Measurements from ENCODE around the gene ZBTB16. TPM values are rescaled to one million over a fixed set of nuclear protein-coding genes. Genes with fewer than 3 reads are reported as not detected.

Gene ZBTB16
- polyA plus RNA-seq, 2 donors: 4.6 to 9.6 TPM

DNA sequence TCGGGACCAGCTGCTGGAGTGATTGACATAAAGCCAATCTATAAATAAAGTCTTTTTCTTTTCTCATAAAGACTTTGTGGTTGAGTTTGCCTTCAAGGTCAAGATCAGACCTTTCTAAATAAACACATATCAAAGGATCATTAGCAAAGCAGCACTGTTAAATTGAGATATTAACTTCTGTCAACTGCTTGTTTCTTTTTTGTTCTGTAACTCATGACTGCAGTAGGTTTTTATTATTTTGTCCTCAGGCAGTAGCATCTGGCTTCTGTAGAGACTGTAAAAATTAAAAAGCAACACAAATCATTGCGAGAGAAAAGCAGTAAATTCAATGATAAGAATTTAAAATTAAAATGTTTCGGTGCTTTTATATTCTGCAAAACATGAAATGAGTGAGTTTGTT lies 159.0 kb downstream of the ZBTB16 start:
- no peaks in the 10 kb centered on the region for H3K27me3 ChIP-seq (ENCODE audit: control insufficient read depth in 1 of 2, insufficient read depth in 2 of 2, low read length in 2 of 2)
- H3K27ac ChIP-seq (ENCODE audit: low read depth in 2 of 2, low read length in 1 of 2): no peak overlapping the region
- peaks cover 6 to 9% of the 10 kb centered on the region in 2 donors for H3K4me1 ChIP-seq (ENCODE audit: control insufficient read depth in 2 of 2, insufficient read depth in 2 of 2, low read length in 1 of 2)
- WGBS, 2 donors: 84 to 87% methylated on average over 3 of the region's 3 CpGs
- H3K4me3 ChIP-seq (ENCODE audit: low read depth in 1 of 2, low read length in 2 of 2): no peak overlapping the region
- H3K9me3 ChIP-seq (ENCODE audit: control insufficient read depth in 2 of 2, insufficient read depth in 1 of 2, low read depth in 1 of 2, low read length in 1 of 2): no peaks in the 10 kb centered on the region
- H3K36me3 ChIP-seq (ENCODE audit: control insufficient read depth in 2 of 2, insufficient read depth in 2 of 2, low read length in 1 of 2): peaks cover 0 to 3% of the 10 kb centered on the region in 2 donors

DNA sequence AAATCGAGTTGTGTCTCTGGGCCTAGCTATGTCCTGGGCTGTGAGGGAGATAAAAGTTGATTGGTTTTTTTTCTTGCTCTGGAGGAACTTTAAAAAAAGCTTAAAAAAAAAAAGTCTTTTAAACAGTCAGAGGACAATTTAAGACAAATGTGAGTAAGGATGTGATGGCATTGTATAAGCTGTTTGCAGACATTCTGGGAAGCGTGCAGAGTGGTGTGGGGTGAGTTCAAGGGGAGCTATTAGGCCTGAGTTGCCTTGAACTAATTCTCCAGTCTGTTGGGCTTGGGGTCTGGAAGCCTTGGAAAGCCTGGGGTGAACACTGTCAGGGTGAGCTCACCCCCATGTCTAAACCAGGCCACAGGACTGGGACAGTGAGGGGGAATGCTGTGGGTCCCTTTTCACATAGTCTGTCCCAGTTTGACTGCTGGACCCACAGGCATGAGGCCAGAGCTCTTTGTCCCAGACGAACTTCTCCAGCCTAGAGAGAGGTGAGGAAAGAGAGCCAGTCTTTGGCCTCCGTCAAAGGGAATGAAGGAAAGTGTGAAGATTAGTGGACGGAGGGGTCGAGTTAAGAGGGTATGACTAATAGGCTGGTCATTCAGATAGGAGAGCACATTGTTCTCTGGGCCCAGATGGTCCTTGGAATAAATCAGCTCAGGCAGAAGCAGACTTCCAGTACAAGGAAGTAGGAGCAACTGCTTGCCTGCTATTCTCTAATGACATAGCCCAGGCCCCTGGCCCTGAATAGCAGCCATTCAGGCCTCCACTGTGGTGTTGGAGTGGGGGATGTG lies 160.2 kb downstream of the ZBTB16 start:
- no peak overlapping the region for H3K27ac ChIP-seq (ENCODE audit: low read depth in 2 of 2, low read length in 1 of 2)
- H3K27me3 ChIP-seq (ENCODE audit: control insufficient read depth in 1 of 2, insufficient read depth in 2 of 2, low read length in 2 of 2): no peaks in the 10 kb centered on the region
- no peaks in the 10 kb centered on the region for H3K9me3 ChIP-seq (ENCODE audit: control insufficient read depth in 2 of 2, insufficient read depth in 1 of 2, low read depth in 1 of 2, low read length in 1 of 2)
- H3K4me1 ChIP-seq (ENCODE audit: control insufficient read depth in 2 of 2, insufficient read depth in 2 of 2, low read length in 1 of 2): peaks cover 6 to 9% of the 10 kb centered on the region in 2 donors
- no peak overlapping the region for H3K4me3 ChIP-seq (ENCODE audit: low read depth in 1 of 2, low read length in 2 of 2)
- 63 to 74% methylated on average over 6 of the region's 6 CpGs for WGBS, 2 donors
- H3K36me3 ChIP-seq (ENCODE audit: control insufficient read depth in 2 of 2, insufficient read depth in 2 of 2, low read length in 1 of 2): peaks cover 0 to 3% of the 10 kb centered on the region in 2 donors

DNA sequence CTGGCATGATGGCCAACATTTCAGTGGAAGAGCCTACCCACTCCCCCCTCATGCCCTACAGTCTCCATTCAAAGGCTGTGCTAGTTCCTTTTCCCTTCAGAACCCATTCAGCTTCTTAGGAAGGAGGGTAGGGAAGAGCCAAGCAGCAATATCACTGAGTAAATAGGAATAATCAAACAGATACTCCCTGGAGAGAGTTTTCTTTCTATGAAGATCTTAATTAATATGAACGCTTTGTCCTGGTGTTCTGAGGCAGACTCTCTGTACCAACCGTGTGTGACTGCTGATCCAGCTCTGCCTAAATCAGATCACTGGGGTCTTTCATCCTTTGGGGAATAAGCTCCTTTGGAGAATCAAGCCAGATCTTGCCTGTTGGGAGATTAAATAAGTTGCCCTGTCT lies 161.5 kb downstream of the ZBTB16 start:
- H3K4me3 ChIP-seq (ENCODE audit: low read depth in 1 of 2, low read length in 2 of 2): no peak overlapping the region
- no peaks in the 10 kb centered on the region for H3K9me3 ChIP-seq (ENCODE audit: control insufficient read depth in 2 of 2, insufficient read depth in 1 of 2, low read depth in 1 of 2, low read length in 1 of 2)
- H3K27ac ChIP-seq (ENCODE audit: low read depth in 2 of 2, low read length in 1 of 2): no peak overlapping the region
- peaks cover 6 to 9% of the 10 kb centered on the region in 2 donors for H3K4me1 ChIP-seq (ENCODE audit: control insufficient read depth in 2 of 2, insufficient read depth in 2 of 2, low read length in 1 of 2)
- 94 to 97% methylated on average over 2 of the region's 2 CpGs for WGBS, 2 donors
- no peaks in the 10 kb centered on the region for H3K27me3 ChIP-seq (ENCODE audit: control insufficient read depth in 1 of 2, insufficient read depth in 2 of 2, low read length in 2 of 2)
- H3K36me3 ChIP-seq (ENCODE audit: control insufficient read depth in 2 of 2, insufficient read depth in 2 of 2, low read length in 1 of 2): peaks cover 0 to 3% of the 10 kb centered on the region in 2 donors

DNA sequence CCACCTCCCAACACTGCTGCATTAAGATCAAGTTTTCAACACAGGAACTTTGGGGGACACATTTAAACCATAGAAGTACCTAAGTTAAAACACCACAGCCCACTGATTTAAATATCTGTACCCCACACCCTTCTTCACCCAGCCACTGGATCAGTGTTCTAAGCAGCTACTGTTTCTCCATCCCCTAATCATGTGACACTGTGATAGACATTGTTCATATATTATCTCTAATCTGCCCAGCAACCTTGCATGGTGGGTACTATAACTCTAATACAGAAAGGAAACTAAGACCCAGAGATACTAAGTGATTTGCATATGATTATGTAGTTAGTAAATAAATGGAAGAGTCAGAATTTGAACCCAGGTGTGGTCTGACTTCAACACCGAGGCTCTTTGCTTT lies 166.2 kb downstream of the ZBTB16 start:
- H3K9me3 ChIP-seq (ENCODE audit: control insufficient read depth in 2 of 2, insufficient read depth in 1 of 2, low read depth in 1 of 2, low read length in 1 of 2): no peaks in the 10 kb centered on the region
- no peak overlapping the region for H3K27ac ChIP-seq (ENCODE audit: low read depth in 2 of 2, low read length in 1 of 2)
- WGBS, 2 donors: 71 to 73% methylated on average over 1 of the region's 1 CpG
- no peaks in the 10 kb centered on the region for H3K27me3 ChIP-seq (ENCODE audit: control insufficient read depth in 1 of 2, insufficient read depth in 2 of 2, low read length in 2 of 2)
- H3K4me3 ChIP-seq (ENCODE audit: low read depth in 1 of 2, low read length in 2 of 2): no peak overlapping the region
- peaks cover 0 to 6% of the 10 kb centered on the region in 2 donors for H3K4me1 ChIP-seq (ENCODE audit: control insufficient read depth in 2 of 2, insufficient read depth in 2 of 2, low read length in 1 of 2)
- H3K36me3 ChIP-seq (ENCODE audit: control insufficient read depth in 2 of 2, insufficient read depth in 2 of 2, low read length in 1 of 2): peaks cover 0 to 3% of the 10 kb centered on the region in 2 donors

DNA sequence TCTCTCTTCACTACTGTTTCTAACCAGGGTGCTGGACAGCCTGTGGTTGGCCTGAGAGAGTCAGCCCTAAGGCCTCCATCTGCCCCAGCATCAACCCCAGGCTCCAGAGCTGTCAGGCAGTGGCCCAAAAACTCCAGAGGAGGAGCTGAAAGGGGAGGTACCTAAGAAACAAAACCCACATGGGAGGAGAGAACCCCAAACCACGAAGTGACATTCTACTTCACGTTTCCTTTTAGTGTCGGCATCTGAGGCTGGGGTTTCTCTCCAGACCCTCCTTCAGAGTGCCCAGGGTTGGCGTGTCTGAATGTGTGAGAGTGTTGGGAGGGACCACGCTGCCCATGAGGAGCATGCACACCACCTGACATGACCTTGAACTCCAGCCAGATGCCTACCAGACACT lies 166.8 kb downstream of the ZBTB16 start:
- no peaks in the 10 kb centered on the region for H3K9me3 ChIP-seq (ENCODE audit: control insufficient read depth in 2 of 2, insufficient read depth in 1 of 2, low read depth in 1 of 2, low read length in 1 of 2)
- no peaks in the 10 kb centered on the region for H3K27me3 ChIP-seq (ENCODE audit: control insufficient read depth in 1 of 2, insufficient read depth in 2 of 2, low read length in 2 of 2)
- 74 to 80% methylated on average over 5 of the region's 5 CpGs for WGBS, 2 donors
- no peak overlapping the region for H3K27ac ChIP-seq (ENCODE audit: low read depth in 2 of 2, low read length in 1 of 2)
- H3K36me3 ChIP-seq (ENCODE audit: control insufficient read depth in 2 of 2, insufficient read depth in 2 of 2, low read length in 1 of 2): peaks cover 0 to 3% of the 10 kb centered on the region in 2 donors
- H3K4me1 ChIP-seq (ENCODE audit: control insufficient read depth in 2 of 2, insufficient read depth in 2 of 2, low read length in 1 of 2): peaks cover 0 to 6% of the 10 kb centered on the region in 2 donors
- no peak overlapping the region for H3K4me3 ChIP-seq (ENCODE audit: low read depth in 1 of 2, low read length in 2 of 2)

DNA sequence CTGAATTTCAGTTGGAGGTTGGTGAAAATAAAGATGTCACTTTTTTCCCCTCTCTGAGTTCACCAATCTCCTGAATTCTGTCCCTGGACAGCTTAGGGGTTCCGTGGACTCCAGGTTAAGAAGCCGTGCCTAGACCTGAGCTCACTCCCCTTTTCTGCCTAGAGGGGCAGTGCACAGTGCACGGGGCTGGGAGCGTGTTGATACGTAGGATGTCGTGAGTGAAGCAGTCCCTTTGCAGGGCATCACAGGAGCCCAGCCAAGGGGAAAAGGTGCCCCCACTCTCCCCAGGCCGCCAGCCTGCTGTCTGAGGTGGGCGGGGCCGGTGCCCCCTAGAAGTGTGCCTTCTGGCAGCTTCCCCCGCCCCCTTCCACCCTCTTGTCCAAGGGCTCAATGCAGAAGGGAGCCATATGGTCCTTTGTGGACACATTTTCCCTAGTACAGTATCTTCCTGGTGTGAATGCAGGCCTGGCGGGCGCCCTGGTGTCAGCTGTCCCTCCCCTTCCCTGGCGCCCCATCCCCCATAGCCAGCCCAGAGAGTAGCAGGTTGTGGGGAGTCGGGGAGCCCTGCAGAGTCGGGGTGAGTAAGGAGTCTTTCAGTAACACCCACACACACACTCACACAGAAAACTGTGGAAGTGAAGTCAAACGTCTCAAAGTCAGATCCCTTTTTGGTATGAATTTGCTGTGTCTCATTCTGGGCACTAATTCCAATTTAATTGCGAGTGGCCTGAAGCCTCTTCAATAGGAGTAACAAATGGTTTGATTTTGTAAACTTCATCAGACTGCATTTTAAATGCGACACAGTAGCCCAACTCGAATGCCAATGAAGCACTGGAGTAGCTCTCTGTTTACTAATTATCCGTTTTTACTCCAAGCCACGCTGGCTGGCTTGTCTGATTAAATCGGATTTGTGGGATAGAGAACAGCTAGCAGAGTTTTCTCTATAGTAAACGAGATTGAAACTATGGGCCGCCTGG lies 169.2 kb downstream of the ZBTB16 start:
- peaks cover 0 to 3% of the 10 kb centered on the region in 2 donors for H3K36me3 ChIP-seq (ENCODE audit: control insufficient read depth in 2 of 2, insufficient read depth in 2 of 2, low read length in 1 of 2)
- H3K4me3 ChIP-seq (ENCODE audit: low read depth in 1 of 2, low read length in 2 of 2): no peak overlapping the region
- H3K9me3 ChIP-seq (ENCODE audit: control insufficient read depth in 2 of 2, insufficient read depth in 1 of 2, low read depth in 1 of 2, low read length in 1 of 2): no peaks in the 10 kb centered on the region
- peaks cover 3 to 6% of the 10 kb centered on the region in 2 donors for H3K4me1 ChIP-seq (ENCODE audit: control insufficient read depth in 2 of 2, insufficient read depth in 2 of 2, low read length in 1 of 2)
- H3K27me3 ChIP-seq (ENCODE audit: control insufficient read depth in 1 of 2, insufficient read depth in 2 of 2, low read length in 2 of 2): no peaks in the 10 kb centered on the region
- WGBS, 2 donors: 69 to 76% methylated on average over 24 of the region's 24 CpGs
- no peak overlapping the region for H3K27ac ChIP-seq (ENCODE audit: low read depth in 2 of 2, low read length in 1 of 2)

DNA sequence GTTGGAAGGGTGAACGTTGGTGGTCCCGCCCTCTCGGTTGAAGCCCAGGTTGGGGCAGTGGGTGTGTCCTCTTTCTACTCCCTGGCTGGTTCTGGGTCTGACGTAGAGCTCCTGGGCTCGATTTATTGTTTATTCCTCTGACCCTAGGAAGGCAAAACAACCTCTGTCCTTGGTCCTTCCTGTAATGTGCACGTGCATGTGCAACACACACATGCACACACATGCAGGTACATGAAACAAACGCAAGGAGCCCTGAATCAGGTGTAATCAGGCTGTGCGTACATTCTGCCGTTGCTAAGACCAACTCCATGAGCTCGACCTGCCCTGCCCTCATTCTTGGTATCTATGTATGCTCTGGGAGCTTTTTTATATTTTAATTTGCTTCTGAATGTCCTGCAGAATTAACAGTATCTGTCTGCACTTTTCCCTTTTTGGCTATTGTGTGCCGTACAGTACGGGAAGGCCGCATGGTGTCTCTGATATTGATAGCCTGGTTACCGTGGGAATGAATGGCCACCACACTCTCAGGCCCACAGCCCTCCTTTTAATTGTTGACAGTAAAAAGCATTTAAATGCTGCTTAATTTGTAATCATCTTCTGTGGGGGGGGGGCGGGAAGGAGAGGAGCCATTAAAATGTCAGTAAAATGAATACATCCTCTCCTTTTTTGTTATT lies 170.7 kb downstream of the ZBTB16 start:
- H3K4me1 ChIP-seq (ENCODE audit: control insufficient read depth in 2 of 2, insufficient read depth in 2 of 2, low read length in 1 of 2): peaks cover 3 to 6% of the 10 kb centered on the region in 2 donors
- 75 to 78% methylated on average over 15 of the region's 15 CpGs for WGBS, 2 donors
- no peaks in the 10 kb centered on the region for H3K9me3 ChIP-seq (ENCODE audit: control insufficient read depth in 2 of 2, insufficient read depth in 1 of 2, low read depth in 1 of 2, low read length in 1 of 2)
- no peak overlapping the region for H3K4me3 ChIP-seq (ENCODE audit: low read depth in 1 of 2, low read length in 2 of 2)
- no peaks in the 10 kb centered on the region for H3K27me3 ChIP-seq (ENCODE audit: control insufficient read depth in 1 of 2, insufficient read depth in 2 of 2, low read length in 2 of 2)
- peaks cover 0 to 3% of the 10 kb centered on the region in 2 donors for H3K36me3 ChIP-seq (ENCODE audit: control insufficient read depth in 2 of 2, insufficient read depth in 2 of 2, low read length in 1 of 2)
- H3K27ac ChIP-seq (ENCODE audit: low read depth in 2 of 2, low read length in 1 of 2): no peak overlapping the region

DNA sequence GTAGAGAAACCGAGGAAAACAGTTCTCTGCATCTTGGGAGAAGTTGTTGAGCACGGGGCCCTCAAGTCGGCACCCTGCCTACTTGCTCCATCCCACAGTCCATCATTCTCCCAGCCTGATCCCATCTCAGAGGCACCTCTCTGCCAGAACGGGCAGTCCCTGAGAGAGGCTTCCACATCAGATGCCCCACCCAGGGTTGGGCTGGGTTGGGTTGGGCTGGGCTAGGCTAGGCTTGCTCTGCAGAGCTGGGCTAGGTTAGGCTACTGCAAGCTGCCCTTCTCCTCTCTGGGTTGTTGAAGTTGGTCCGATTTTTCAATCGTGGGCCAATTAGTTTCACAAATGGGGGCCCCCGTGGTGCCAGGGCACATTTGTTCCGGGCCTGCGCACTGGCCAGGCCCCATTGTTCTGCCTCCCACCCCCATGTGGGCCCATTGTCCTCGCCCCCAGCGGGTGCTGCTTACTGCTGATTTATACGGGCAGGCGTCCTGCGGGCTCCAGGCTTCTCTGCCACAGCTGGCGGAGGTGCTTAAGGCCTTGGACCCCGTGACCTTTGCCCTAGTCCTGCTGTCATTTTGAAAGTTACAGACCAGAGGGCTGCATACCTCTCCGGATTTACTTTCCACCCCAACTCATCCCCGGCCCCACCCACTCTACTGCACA lies 173.0 kb downstream of the ZBTB16 start:
- WGBS, 2 donors: 78 to 81% methylated on average over 18 of the region's 18 CpGs
- H3K4me3 ChIP-seq (ENCODE audit: low read depth in 1 of 2, low read length in 2 of 2): no peak overlapping the region
- H3K36me3 ChIP-seq (ENCODE audit: control insufficient read depth in 2 of 2, insufficient read depth in 2 of 2, low read length in 1 of 2): no peaks in the 10 kb centered on the region
- H3K27ac ChIP-seq (ENCODE audit: low read depth in 2 of 2, low read length in 1 of 2): no peak overlapping the region
- peaks cover 3 to 4% of the 10 kb centered on the region in 2 donors for H3K4me1 ChIP-seq (ENCODE audit: control insufficient read depth in 2 of 2, insufficient read depth in 2 of 2, low read length in 1 of 2)
- H3K27me3 ChIP-seq (ENCODE audit: control insufficient read depth in 1 of 2, insufficient read depth in 2 of 2, low read length in 2 of 2): no peaks in the 10 kb centered on the region
- H3K9me3 ChIP-seq (ENCODE audit: control insufficient read depth in 2 of 2, insufficient read depth in 1 of 2, low read depth in 1 of 2, low read length in 1 of 2): no peaks in the 10 kb centered on the region

DNA sequence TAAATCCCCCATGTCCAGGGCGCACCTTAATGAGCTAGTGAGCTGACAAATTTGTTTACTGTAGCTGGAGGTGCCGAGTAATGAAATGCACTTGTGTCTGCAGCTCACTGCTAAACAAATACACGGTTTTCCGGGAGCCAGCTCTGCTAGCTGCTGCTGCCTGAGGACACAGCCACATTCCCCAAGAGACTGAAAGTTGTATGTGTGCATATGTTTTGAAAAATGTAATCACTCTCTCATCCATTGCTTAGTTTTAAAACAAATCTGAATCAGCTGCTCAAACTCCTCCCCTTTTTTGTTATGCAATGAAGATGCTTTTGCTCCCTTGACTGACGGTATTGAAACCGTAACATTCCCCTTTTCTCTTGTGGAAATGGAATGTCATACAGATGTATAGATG lies 174.2 kb downstream of the ZBTB16 start:
- 53 to 60% methylated on average over 6 of the region's 6 CpGs for WGBS, 2 donors
- Histone ChIP-seq H3K4me1 (ENCODE audit: control insufficient read depth in 2 of 2, insufficient read depth in 2 of 2, low read length in 1 of 2) (peaks cover 3 to 4% of the 10 kb centered on the region in 2 donors), H3K4me3 (ENCODE audit: low read depth in 1 of 2, low read length in 2 of 2) (no peak overlapping the region)

More for the DNA sequence above, 174.2 kb downstream of the ZBTB16 start:
- Histone ChIP-seq H3K27me3 (ENCODE audit: control insufficient read depth in 1 of 2, insufficient read depth in 2 of 2, low read length in 2 of 2) (no peaks in the 10 kb centered on the region), H3K9me3 (ENCODE audit: control insufficient read depth in 2 of 2, insufficient read depth in 1 of 2, low read depth in 1 of 2, low read length in 1 of 2) (no peaks in the 10 kb centered on the region), H3K27ac (ENCODE audit: low read depth in 2 of 2, low read length in 1 of 2) (no peak overlapping the region), H3K36me3 (ENCODE audit: control insufficient read depth in 2 of 2, insufficient read depth in 2 of 2, low read length in 1 of 2) (peaks cover 0 to 3% of the 10 kb centered on the region in 2 donors)
